Choroid plexus epithelial cell (primary cell): Measurements from ENCODE around the gene POC1A.
"Not testable (repeated sequence)": the region's sequence is repeated elsewhere in the genome, so short reads cannot be mapped to it uniquely, and the experiment has no call there.

Experiments used
- DNase-seq: peaks from one replicate; pipeline ENCODE4 v3.0.0-alpha.2; 2010; ENCODE audit warnings: low read depth
- H3K4me3 ChIP-seq: 2 replicates; pipeline ENCODE4 v1.5.1; 2011; ENCODE audit warnings: low read depth, mild to moderate bottlenecking, control low read depth, low read length, moderate library complexity
- TF ChIP-seq, protein P1 (sequence below): conservative IDR thresholded peaks from 2 replicates; pipeline ENCODE4 v1.5.1; 2011; ENCODE audit warnings: low read depth, mild to moderate bottlenecking, control low read depth, inconsistent platforms, low read length, moderate library complexity

The POC1A gene

DNA sequence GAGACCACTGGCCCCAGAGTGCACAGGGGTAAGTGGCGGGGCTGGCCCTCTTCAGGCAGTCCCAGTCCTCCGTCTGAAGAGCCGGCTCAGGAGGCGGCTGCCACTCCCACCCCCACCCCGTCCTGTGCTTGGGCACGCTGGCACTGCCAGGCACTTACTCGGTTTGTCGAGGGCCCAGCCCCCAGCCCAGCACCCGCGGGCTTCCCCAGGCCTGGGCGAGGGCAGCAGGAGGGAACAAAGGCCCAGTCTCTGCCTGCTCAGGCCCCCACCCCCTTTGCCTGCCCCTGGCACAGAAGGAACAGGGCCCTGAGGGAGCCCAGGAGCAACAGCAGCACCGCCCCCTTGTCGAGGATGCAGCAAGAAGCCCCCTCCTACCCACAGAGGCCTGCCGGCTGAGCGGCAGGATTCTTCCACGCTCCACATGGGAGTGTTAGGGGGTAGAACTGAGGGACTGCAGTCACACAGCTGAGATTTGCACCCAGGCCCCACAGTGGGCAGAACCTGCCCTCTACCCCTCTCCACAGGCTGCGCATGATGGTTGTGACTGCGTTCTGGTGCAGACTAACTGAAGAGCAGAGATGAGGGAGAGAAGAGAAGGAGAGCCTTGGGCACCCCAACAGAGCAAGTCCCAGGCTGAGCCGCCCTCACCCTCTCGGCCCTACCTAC, 106.8 kb downstream of the POC1A start:
- no peak for DNase-seq
- H3K4me3 ChIP-seq, result no peak overlapping the region
- TF ChIP-seq, protein P1, sequence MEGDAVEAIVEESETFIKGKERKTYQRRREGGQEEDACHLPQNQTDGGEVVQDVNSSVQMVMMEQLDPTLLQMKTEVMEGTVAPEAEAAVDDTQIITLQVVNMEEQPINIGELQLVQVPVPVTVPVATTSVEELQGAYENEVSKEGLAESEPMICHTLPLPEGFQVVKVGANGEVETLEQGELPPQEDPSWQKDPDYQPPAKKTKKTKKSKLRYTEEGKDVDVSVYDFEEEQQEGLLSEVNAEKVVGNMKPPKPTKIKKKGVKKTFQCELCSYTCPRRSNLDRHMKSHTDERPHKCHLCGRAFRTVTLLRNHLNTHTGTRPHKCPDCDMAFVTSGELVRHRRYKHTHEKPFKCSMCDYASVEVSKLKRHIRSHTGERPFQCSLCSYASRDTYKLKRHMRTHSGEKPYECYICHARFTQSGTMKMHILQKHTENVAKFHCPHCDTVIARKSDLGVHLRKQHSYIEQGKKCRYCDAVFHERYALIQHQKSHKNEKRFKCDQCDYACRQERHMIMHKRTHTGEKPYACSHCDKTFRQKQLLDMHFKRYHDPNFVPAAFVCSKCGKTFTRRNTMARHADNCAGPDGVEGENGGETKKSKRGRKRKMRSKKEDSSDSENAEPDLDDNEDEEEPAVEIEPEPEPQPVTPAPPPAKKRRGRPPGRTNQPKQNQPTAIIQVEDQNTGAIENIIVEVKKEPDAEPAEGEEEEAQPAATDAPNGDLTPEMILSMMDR, result no peak

DNA sequence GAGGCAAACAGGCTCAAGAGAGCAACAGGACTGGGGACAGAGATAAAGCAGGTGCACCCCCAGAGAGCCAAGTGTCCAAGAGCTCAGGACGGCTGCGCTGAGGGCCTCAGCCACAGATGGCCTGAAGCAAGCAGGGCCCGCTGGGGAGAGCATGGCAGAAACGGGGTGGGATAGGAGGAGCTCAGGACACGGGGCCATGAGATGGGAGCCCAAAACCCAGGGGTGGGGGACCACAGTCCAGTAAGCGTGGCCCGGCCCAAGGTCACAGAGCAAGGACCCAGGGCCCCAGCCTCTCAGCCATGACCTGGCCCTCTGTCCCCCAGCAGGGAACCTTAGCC, 107.4 kb downstream of the POC1A start:
- H3K4me3 ChIP-seq, result no peak overlapping the region
- TF ChIP-seq, protein P1, result no peak
- no peak for DNase-seq

DNA sequence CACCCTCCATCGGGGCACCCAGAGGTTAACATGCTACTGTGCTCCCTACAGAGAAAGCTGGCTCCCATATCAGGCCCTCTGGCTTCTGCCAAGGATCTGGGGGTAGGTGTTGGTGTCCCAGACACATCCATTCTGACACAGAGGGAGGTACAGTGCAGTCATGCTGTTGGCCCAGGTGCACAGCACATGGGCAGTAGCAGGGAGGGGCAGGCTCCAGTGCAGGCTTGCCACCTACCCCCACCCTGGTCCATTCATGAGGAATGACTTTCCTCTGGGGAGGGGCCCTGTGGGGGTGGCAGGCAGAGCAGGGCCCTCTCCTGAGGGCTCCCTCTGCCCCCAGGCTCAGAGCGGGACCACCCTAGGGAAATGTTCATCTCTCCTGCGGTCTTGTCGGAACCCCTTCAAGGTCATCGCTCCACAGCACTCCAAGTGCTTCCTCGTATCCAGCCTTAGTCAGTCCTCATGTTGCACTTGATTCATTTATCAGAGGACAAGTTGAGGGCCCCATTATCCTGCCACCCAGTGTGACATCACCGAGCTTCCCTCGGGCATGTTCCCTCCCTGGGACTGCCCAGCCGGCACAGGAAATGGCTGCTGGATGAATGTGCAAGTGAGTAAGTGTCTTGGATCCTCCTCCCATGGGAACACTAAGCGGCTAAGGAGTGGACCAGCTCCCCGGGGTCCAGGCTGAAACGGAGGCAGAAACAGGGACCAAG, 107.9 kb downstream of the POC1A start:
- H3K4me3 ChIP-seq, result no peak overlapping the region
- peak; percentile 89 for DNase-seq

DNA sequence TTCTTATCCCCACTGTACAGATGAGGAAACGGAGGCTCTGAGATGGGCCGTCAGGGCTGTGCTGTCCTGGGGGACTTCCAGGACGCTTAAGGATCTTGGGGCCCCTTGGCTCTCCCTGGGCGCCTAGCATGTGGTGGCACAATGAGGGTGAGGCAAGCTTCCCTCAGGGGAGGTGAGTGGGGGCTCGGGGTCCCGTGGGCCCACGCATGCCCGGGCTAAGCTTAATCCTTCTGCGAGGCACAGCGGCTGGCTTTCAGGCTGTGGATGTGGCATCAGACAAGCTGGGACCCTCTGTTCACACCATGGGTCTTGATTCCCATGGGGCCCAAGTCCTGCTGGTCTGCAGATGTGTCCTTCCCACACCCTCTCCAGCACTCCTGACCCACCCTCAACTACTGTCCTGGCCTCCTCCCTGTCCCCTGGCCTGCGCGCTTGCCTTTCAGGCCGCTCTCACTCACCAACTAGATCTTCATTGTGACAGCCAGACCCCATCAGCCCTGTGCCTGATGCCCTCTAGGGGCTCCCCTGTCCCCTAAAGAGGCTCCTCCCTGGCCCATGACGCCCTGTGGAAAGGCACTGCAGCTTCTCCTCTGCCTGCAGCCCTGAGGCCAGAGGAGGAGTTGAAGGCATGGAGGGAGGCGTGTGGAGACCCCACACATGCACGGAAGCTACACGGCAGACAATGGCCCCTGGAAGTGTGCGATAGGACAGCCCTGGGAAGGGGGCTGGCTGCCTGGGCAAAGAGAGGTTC, 109.2 kb downstream of the POC1A start:
- no peak for DNase-seq
- TF ChIP-seq, protein P1, result no peak
- H3K4me3 ChIP-seq, result no peak overlapping the region

More for the DNA sequence above, 107.9 kb downstream of the POC1A start:
- TF ChIP-seq, protein P1, result no peak

DNA sequence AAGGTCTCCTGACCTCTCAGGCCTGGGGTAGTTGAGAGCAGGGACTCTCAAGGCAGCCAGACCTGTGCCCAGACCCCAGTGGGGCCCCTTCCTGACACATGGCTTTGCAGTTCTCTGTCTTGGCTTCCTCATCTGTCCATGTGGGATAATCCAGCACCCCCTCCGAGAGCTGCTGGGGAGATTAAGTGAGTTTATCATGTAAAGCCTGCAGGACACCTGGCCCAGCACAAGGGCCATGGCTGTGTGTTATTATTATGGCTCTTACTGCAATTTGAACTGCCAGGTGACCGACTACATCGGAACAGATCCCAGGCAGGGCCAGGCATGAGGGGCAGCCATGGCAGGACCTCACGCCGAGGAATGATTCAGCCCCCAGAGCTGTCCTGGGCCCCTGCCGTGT, 110.5 kb downstream of the POC1A start:
- DNase-seq, result no peak
- TF ChIP-seq, protein P1, result no peak
- H3K4me3 ChIP-seq, result no peak overlapping the region

DNA sequence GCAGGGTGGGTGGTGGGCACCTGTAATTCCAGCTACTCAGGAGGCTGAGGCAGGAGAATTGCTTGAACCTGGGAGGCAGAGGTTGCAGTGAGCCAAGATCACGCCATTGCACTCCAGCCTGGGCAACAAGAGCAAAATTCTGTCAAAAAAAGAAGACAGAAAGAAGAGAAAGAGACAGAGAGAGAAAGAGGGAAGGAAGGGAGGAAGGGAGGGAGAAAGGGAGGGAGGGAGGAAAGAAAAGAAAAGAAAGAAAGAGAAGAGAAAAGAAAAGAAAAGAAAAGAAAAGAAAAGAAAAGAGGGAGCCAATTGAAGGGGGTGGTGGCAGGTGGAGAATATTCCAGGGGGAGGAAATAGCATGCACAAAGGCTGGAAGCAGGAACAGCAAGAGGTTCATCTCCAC, 111.2 kb downstream of the POC1A start:
- DNase-seq, H3K4me3 ChIP-seq: not testable (repeated sequence)

DNA sequence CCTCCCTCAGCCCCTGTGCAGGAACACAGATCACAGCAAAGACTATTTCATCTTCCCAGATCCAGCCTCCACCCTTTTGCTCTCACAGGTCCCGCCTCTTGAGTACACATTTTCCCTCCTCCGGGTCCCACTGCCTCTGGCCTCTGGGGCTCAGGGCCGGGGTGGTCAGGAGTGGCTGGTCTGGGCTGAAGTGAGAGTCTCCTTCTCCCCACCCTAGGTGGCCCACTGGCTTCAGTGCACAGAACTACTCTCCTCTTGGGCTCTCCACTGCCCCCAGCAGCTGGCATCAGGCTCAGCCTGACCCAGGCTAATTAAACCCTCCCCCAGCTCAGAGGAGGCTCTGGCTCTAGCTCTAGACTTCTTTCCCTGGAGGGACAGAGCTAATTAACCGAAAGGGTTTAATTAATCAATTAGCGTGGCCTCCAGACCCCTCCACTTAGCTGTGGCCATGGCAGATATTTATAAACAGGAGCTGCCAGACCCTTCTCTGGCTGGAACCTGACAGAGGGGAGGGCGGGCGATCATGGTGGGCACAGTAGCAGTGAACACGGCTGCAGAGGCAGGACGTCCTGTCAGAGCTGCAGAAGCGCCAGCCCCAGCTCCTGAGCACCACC, 113.0 kb downstream of the POC1A start:
- no peak overlapping the region for H3K4me3 ChIP-seq
- no peak for DNase-seq
- TF ChIP-seq, protein P1, result peak; percentile 34
